Hematopoietic multipotent progenitor cell treated with erythropoietin and hydrocortisone succinate and interleukin-3 and kit ligand, for 17 days (in vitro differentiated cells): ENCODE results near the gene SHH.
"Not testable (repeated sequence)": the region's sequence is repeated elsewhere in the genome, so short reads cannot be mapped to it uniquely, and the experiment has no call there.

Experiments used
- DNase-seq: peaks from one replicate; pipeline ENCODE4 v3.0.0-alpha.2; 2015; ENCODE audit warnings: low spot score

The SHH gene

DNA sequence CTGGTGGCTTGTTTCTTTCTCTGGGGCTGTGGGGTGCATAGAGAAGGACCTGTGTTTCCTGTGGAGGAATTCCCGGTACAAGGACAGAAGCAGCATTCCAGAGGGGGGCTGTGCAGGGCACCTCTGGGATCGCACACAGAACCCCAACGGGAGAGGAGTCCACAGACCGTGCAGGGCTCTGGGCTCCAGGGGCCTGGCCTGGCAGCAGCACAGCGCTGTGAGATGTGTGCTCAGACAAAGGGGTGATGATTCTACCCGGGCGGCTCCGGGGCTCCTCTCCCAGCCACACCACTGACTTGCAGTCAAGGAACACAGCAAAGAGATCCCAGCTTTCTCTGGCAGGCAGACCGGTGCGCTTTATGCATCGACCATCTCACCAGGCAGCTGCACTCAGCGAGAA, 6.9 kb upstream of the SHH start:
- DNase-seq: no peak

DNA sequence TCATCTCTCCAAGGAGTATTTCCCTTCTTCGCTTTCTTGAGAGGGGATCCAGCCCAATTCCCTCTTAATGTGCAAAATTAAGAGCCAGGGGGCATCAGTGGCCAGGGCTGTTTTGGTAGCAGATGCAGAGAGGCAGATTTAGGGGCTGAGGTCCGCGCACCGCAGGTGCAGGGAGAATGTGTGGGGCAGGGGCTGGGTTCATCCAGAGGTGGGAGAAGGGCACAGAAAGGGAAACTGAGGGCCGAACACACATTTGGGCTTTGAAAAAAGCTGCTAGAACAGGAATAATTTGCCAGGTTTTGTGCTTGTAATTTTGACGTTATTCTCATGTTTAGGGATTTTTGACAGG, 6.5 kb upstream of the SHH start:
- no peak for DNase-seq

GRCh38 chr7:155818154-155818819, 6.0 kb upstream of the SHH start:
- no peak for DNase-seq

- DNase-seq: not testable (repeated sequence)
These were observed 5.3 kb upstream of the SHH start for GRCh38 chr7:155817515-155817914.

- no peak for DNase-seq
These were observed 4.7 kb upstream of the SHH start for GRCh38 chr7:155816996-155817395.

- no peak for DNase-seq
These were observed 3.9 kb upstream of the SHH start for GRCh38 chr7:155816192-155816508.

GRCh38 chr7:155815332-155816191, 3.3 kb upstream of the SHH start:
- DNase-seq: no peak

GRCh38 chr7:155814316-155815276, 2.3 kb upstream of the SHH start:
- no peak for DNase-seq

GRCh38 chr7:155813546-155814315, 1.5 kb upstream of the SHH start:
- no peak for DNase-seq

DNA sequence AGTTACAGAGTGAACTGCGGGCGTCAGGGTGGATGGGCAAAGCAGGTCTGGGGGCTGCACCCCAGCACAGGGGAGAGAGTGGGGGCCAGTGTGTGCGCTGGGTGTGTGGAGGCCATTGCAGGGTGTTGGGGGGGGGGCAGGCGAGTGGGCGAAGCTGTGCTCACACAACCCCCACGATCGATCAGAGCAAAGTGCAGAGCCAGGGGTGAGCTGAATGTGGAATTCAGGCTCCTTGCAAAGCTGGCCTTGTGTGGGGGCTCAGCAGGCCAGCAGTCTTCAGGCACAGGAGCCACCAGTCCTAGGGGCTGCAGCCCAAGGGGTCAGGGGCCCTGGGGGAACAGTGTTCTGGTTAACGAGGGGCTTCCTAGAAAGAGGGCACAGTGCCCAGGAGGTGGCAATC, 862 bp upstream of the SHH start:
- DNase-seq: no peak

DNA sequence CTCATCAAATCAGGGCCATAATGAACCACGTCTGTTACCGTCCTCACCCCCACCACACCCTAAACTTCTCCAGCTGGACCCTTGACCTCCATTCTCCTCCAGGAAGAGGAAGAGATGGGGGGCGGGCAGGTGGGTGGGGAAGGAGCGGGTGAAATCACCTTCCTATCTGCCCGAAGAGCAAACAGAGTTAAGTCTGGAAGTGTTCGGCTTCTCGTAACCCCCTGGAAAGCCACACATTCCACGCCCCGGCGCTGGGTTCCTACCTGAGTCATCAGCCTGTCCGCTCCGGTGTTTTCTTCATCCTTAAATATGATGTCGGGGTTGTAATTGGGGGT, 736 bp downstream of the SHH start:
- DNase-seq: no peak

DNA sequence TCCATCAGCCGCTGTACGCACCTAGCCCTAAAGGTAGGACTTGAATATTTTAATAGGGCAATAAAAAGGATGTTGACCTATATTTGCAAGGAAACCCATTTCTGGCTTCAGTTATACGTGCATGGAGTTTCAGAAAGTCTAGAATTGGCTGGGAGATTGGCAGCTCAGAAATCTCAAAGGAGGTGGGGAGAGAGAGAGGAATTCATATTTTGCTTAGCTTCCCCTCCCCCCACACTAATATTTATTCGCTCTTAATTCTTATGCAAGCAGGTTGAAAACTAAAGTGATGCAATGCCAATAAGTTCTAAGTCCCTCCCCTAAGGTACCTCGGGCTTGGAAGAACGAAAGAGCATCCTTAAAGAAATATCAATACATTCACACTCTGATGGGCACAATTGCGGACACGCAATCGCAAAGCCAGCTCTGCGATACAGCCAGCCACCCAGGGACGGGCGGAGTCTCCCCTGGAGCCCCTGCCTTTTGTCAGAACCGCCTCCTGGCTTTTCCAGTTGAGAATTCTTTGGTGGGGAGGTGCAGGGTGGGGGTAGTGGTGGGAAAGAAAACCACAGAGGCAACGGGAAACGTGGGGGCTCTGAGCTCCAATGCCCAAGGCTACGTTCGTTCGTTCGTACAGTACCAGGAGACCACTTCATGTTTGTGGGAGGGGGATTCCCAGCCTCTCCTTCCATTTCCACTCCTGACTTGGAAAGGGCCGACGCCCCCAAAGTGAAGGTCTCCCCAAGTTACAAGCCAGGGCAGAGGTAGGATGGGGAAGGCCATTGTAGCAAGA, 1.3 kb downstream of the SHH start:
- no peak for DNase-seq

DNA sequence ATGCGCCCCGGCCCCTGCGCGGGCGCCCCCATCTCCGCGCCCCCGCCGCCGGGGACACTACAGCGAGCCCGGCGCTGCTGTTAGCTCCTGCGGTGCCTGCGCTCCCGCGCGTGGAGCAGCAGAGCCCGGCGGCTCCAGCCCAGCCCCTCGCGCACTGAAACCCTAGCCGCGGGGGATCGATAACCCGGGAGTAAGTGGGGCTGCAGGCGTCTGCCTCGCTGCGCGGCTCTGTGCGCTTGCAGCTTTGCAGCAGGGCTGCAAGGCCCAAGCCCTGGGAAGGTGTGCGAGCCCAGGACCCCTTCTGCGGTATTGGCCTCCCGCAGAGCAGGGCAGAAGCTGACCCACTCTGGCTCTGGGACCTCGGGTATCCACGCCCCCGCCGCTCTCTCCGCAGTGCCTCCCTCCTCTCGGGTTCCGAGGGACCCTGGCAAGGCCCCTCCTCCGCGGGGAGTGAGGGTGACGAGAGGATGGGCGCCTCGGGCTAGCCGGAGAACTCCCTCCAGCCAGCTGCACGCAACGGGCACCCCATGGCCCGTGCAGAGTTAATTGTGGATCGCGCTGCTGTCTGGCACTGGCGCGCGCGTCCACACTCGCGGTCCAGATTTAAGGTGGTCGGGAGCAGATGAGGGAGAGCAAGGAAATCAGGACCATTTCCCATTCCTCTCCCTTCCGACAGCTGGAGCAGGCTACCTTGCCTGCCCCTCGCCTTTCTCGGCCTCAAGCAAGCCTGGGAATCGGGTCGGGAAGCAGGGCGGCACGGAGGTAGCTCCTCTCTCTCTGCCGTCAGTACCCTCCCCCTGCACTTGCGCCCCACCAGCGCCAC, 2.1 kb downstream of the SHH start:
- DNase-seq: no peak

- DNase-seq: no peak
These were observed 2.8 kb downstream of the SHH start for GRCh38 chr7:155809332-155809946.

- no peak for DNase-seq
These were observed 3.5 kb downstream of the SHH start for GRCh38 chr7:155808549-155809331.

- no peak for DNase-seq
These were observed 4.3 kb downstream of the SHH start for GRCh38 chr7:155807789-155808548.

DNA sequence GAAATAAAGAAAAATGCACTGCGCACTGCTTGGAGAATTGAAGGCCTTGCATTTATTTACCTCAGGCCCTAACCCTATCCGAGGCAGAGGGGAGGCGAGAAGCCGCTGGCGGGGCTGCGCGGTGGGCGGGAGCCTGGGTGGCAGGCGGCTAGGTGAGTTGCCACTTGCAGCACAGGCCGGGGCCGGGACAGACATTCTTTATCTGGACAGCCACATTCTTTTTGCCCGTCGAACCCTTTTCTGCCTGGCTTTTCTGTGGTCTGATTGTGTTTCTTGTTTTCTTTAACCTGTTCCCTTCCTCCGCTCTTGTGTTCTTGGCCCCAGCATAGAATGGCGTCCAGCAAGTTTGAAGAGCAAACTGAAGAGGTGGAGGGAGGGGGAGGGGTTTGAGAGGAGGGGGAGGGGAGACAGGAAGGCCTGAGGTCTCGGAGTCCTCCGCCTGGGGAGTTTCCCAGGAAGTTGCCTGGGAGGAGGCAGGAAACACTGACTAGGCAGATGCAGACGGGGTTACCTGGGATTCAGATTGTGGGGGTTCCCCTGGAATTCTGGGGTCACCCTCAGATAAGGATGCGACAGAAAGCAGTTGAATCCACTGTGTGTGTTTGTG, 5.1 kb downstream of the SHH start:
- no peak for DNase-seq
